Psoas muscle (tissue), 8 donors: ENCODE data around the gene MNT. TPM values are rescaled to one million over a fixed set of nuclear protein-coding genes. Genes with fewer than 3 reads are reported as not detected.

Source experiments
- ATAC-seq, 4 donors: fragments of 200-7000 bp; cut with Tn5 transposase; one replicate each; pipeline ENCODE4 v1.9.1; 2020; ENCODE audit warnings: moderate library complexity in 3 of 4, mild to moderate bottlenecking in 2 of 4
- DNase-seq, 2 donors: peaks; one replicate each; pipeline ENCODE4 v3.0.0-alpha.2; 2020
- H3K27ac ChIP-seq: fragments of 200-600 bp; one replicate; pipeline ENCODE4 v1.8.0; 2022
- H3K27me3 ChIP-seq, 3 donors: fragments of 200-600 bp in 1 of 3; one replicate each; pipeline versions ENCODE4 v1.6.1 to v1.8.0; 2013 to 2022; ENCODE audit warnings: low read length in 2 of 3, mild to moderate bottlenecking in 2 of 3, moderate library complexity in 1 of 3; ENCODE audit not compliant: insufficient read depth in 3 of 3
- H3K36me3 ChIP-seq, 2 donors: fragments of 200-600 bp in 1 of 2; one replicate each; pipeline versions ENCODE4 v1.6.1 to v1.8.0; 2013 to 2022; ENCODE audit warnings: low read depth in 1 of 2, mild to moderate bottlenecking in 1 of 2, moderate library complexity in 1 of 2; ENCODE audit not compliant: insufficient read depth in 1 of 2
- H3K4me1 ChIP-seq: fragments of 200-600 bp; one replicate; pipeline ENCODE4 v1.8.0; 2022
- H3K4me3 ChIP-seq: fragments of 200-600 bp; one replicate; pipeline ENCODE4 v1.8.0; 2022; ENCODE audit warnings: mild to moderate bottlenecking
- H3K9me3 ChIP-seq: fragments of 200-600 bp; one replicate; pipeline ENCODE4 v1.8.0; 2022
- WGBS, 3 donors: extraction: QIAGEN DNeasy Blood & Tissue Kit; methylation state at CpG; one replicate each; pipeline versions ENCODE4 v1.1.6 to v1.1.7; 2013; 5-methylcytosine and 5-hydroxymethylcytosine counted together
- intact Hi-C, 2 donors: fragments of 100-400 bp; cut with DNase I; formaldehyde crosslinking; loops; one replicate each; pipeline versions ENCODE4 v1.11.0 to v1.14.2; 2022
- polyA plus RNA-seq, 3 donors: library from polyadenylated mRNA; stranded (reverse); fragments of 200-250 nt; gene quantifications; one replicate each; pipeline ENCODE4 v1.2.3, GENCODE V29; 2013
- total RNA-seq, 4 donors: library from RNA; stranded (reverse); fragmentation: NEBNext Ultra II Directional in 2 of 4; extraction: Animal tissue kit (Norgen Biotek cat#: 25700) in 2 of 4; gene quantifications; one replicate each; pipeline versions ENCODE4 v1.2.1 to v1.2.4, GENCODE V29; 2021 to 2023
- TF ChIP-seq, protein P1 (sequence below): fragments of 200-600 bp; IDR thresholded peaks from one replicate; pipeline ENCODE4 v1.8.0; 2022; ENCODE audit warnings: antibody characterized with exemption
- donor health status: healthy with polysubstance abuse.
- donor health status: DM: no; HTN: no; CAD: no; lungs with moderate emphysema.
- donor health status: Bipolar disorder and iron deficiency.
- donor health status: healthy.
- donor health status: DM: yes; HTN: yes; CAD: no.
- donor health status: DM: no; HTN: no; CAD: no.
- donor health status: DM: no; HTN: no; CAD: no.
- donor health status: DM: yes; HTN: yes; CAD: no.

MNT gene
- total and polyA plus RNA-seq, 7 donors: 2.5 to 11.7 (median 7.0) TPM

DNA sequence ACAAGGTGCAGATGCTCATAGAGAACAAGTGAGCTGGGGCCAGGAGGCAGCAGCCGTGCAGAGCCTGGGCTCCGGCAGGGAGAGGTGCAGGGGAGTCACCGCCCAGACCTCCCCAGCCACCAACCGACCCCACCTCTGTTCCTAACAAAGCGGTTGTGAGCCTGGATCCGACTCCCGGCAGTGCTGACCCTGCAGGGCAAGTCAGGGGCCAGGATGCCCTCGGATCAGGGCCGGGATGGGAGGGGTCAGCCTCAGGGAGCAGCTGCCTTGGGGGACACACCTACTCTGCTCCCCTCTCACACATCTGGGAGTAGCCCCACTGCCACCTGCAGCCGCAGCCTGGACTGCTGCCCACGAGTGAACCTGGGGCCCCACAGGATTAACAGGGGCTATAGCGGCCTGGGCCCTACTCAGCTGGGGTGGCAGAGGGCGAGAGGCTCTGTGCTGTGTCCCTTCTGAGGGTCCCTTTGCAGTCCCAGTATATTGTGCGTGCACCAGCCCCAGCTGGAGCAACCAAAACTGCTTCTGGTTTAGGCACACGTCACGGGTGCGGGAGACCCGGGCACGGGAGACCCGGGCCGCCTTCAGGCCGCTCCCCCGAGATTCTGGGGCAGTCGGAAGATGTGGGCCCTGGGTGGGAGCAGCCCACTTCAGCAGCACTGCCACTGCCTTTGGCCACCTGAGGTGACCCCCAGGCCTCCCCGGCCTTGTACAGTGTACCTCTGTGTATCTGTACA lies 21.2 kb downstream of the MNT start:
- intact Hi-C loops: no loop called here
- TF ChIP-seq, protein P1, sequence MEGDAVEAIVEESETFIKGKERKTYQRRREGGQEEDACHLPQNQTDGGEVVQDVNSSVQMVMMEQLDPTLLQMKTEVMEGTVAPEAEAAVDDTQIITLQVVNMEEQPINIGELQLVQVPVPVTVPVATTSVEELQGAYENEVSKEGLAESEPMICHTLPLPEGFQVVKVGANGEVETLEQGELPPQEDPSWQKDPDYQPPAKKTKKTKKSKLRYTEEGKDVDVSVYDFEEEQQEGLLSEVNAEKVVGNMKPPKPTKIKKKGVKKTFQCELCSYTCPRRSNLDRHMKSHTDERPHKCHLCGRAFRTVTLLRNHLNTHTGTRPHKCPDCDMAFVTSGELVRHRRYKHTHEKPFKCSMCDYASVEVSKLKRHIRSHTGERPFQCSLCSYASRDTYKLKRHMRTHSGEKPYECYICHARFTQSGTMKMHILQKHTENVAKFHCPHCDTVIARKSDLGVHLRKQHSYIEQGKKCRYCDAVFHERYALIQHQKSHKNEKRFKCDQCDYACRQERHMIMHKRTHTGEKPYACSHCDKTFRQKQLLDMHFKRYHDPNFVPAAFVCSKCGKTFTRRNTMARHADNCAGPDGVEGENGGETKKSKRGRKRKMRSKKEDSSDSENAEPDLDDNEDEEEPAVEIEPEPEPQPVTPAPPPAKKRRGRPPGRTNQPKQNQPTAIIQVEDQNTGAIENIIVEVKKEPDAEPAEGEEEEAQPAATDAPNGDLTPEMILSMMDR: no peak
- DNase-seq (no peak), ATAC-seq (no peak)
- Histone ChIP-seq H3K27me3 (no peaks in the 10 kb centered on the region), H3K4me1 (peaks cover 22% of the 10 kb centered on the region), H3K27ac (no peak overlapping the region), H3K4me3 (no peak overlapping the region), H3K9me3 (no peaks in the 10 kb centered on the region), H3K36me3 (peaks cover 0 to 68% of the 10 kb centered on the region in 2 donors)
- 83 to 85% (median 84%) methylated on average over 22 to 25 of the region's 25 CpGs for WGBS, 3 donors

DNA sequence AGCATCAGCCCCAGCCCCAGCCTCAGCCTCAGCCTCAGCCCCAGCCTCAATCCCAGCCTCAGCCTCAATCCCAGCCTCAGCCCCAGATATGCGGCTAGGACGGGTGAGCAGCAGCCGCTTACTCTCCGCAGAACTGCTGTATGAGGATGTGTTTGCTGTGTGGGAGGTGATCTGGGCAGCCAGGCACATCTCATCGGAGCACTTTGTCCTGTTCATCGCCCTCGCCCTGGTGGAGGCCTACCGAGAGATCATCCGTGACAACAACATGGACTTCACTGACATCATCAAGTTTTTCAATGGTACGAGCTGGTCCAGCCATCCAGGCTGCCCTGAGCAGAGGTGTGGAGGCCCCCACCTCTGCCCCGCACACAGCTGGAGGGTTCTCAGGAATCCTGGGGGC lies 22.0 kb downstream of the MNT start:
- TF ChIP-seq, protein P1: no peak
- no peaks in the 10 kb centered on the region for H3K9me3 ChIP-seq
- peaks cover 0 to 74% of the 10 kb centered on the region in 2 donors for H3K36me3 ChIP-seq
- intact Hi-C loops: no loop called here
- no peak overlapping the region for H3K4me3 ChIP-seq
- peaks cover 16% of the 10 kb centered on the region for H3K4me1 ChIP-seq
- no peaks in the 10 kb centered on the region for H3K27me3 ChIP-seq
- H3K27ac ChIP-seq: no peak overlapping the region
- ATAC-seq (no peak), DNase-seq (no peak)
- WGBS, 3 donors: 90 to 94% (median 91%) methylated on average over 11 of the region's 11 CpGs

DNA sequence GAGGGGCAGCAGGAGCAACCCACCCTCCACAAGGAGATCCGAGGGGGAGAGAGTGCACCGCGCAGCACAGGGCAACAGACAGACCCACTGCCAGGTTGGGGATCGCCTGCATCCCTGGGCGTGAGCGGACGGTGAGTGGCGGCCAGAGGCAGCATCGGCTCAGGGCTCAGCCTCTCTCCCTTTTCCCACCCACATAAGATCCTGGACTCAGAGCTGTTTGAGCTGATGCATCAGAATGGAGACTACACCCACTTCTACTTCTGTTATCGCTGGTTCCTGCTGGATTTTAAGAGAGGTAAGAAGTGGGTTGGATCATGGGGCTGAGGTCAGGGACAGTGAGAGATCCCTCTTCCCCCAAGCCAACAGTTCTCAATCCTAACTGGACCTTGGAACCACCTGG lies 23.2 kb downstream of the MNT start:
- TF ChIP-seq, protein P1: no peak
- ATAC-seq (no peak), DNase-seq (no peak)
- Histone ChIP-seq H3K4me1 (peaks cover 5% of the 10 kb centered on the region), H3K4me3 (no peak overlapping the region), H3K27ac (no peak overlapping the region), H3K9me3 (no peaks in the 10 kb centered on the region), H3K36me3 (peaks cover 0 to 86% of the 10 kb centered on the region in 2 donors), H3K27me3 (no peaks in the 10 kb centered on the region)
- intact Hi-C loops: no loop called here
- WGBS, 3 donors: 94 to 98% (median 97%) methylated on average over 10 of the region's 10 CpGs

DNA sequence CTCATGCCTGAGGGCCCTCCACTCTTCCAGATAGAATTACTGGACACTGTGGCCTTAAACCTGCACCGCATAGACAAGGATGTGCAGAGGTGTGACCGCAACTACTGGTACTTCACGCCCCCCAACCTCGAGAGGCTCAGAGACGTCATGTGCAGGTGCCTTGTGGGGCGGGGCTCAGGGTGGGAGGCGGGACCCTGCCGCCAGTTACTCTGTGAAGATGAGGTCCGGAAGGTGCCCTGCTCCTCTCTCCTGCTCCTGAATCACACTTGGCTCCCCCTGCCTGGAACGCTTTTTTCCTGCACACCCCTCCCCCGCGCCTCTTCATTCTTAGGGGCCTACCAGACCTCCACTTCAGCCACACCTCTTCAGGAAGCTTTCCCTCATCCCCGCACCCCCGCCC lies 24.8 kb downstream of the MNT start:
- Histone ChIP-seq H3K27ac (no peak overlapping the region), H3K36me3 (peaks cover 0 to 90% of the 10 kb centered on the region in 2 donors), H3K27me3 (no peaks in the 10 kb centered on the region), H3K4me1 (no peaks in the 10 kb centered on the region), H3K4me3 (no peak overlapping the region), H3K9me3 (no peaks in the 10 kb centered on the region)
- intact Hi-C loops: no loop called here
- WGBS, 3 donors: 92 to 98% (median 93%) methylated on average over 14 of the region's 14 CpGs
- TF ChIP-seq, protein P1: no peak
- ATAC-seq (no peak), DNase-seq (no peak)

DNA sequence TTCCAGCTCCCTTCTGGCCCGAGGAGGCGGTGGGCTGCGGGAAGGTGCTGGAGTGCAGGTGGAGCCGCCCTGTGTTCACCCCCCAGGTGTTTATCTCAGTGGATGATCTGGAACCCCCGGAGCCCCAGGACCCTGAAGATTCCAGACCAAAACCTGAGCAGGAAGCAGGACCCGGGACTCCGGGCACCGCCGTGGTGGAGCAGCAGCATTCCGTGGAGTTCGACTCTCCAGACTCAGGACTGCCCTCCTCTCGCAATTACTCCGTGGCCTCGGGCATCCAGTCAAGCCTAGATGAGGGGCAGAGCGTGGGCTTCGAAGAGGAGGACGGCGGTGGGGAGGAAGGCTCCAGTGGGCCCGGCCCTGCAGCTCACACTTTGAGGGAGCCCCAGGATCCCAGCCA lies 25.5 kb downstream of the MNT start:
- Histone ChIP-seq H3K27me3 (no peaks in the 10 kb centered on the region), H3K27ac (no peak overlapping the region), H3K4me1 (no peaks in the 10 kb centered on the region), H3K36me3 (peaks cover 0 to 88% of the 10 kb centered on the region in 2 donors), H3K4me3 (no peak overlapping the region), H3K9me3 (no peaks in the 10 kb centered on the region)
- 88 to 93% (median 92%) methylated on average over 18 to 19 of the region's 19 CpGs for WGBS, 3 donors
- ATAC-seq: no peak
- intact Hi-C loops: no loop called here
- DNase-seq: no peak
- TF ChIP-seq, protein P1: no peak
